Amygdala (tissue), 56 donors: ENCODE measurements around the gene PTPN4.
"Not testable (repeated sequence)": the region's sequence is repeated elsewhere in the genome, so short reads cannot be mapped to it uniquely, and the experiment has no call there.

Experiments used
- DNase-seq, 56 donors: peaks; one replicate each; lab custom pipeline; 2025; lab: John Stamatoyannopoulos, UW

Gene PTPN4

DNA sequence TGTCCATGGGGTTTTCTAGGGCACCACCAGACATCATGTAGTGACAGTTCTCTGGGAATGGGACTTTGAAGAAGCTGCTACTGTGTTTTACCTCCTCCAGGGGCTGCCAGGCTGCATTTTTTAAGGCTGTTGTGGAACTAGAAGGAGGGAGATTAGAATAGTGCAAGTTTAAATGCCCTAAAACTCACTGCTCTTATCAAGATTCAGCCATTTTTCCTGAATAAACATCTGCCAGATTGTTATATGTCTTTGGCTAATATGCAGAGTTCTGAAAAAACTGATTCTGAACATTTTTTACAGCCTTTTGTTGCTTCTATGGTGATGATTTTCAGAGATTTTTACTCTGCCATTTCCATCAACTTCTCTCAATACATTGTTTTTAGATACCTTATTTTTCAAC is 244.5 kb downstream of the PTPN4 start:
- DNase-seq, result no peak

DNA sequence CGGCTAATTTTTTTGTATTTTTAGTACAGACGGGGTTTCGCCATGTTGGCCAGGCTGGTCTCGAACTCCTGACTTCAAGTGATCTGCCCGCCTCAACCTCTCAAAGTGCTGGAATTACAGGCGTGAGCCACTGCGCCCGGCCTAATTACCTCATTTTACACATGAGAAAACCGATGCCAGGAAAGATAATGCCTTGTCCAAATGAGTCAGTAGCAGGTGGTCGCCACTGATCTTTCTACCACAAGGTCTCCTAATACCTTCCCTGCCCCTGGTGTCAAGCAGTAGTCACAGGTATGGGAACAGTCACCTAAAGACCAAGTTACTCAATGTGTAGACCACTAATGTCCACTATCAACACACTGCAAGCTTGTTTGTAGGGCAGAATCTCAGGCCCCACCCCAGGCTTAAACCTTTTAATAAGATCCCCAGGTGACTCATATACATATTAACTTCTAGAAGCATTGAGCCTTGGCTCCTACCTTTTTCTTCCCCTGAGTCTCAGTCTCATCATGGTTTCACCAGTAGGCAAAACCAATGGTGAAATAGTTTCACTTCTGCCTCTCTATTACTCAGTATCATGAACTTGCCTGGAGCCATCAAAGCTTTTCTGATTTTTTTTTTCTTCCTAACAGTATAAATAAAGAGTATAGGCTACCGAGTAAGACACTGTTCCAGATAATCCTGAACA is 246.3 kb downstream of the PTPN4 start:
- no peak for DNase-seq

DNA sequence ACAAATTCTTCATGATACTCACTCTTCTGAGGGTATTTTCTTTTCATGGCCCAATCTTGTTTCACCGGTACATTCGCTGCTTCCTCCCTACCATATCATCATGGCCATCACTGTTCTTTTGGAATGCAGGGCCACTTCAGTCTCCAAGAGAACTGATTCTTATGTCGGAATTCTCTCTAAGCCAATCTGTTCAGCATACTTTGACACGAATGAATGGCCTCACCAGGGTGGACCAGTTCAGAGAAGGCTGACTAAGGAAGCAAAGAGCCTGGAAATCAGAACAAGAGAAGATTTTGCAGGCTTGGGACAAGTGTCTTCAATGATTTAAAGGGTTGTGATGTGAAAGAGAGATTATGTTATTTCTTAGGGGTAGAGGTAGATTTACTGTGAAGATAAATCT is 248.1 kb downstream of the PTPN4 start:
- DNase-seq, result no peak

DNA sequence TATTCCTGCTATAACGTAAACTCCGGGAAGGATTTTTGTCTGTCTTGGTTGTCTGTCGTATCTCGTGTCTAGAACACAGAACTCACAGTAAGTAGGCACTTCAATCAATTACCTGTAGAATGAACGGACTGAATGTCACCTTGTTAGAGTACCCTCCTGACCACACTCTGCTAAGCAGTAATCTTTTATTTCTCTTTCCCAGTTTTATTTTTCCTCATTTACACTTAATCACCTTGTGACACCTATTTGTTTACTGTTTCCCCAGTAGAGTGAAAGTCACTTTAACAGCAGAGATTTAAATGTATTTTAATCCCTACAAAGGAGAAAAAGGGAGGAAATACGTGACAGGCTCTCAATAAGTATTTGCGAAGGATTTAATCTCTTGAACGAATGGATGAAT is 252.6 kb downstream of the PTPN4 start:
- DNase-seq, result no peak

DNA sequence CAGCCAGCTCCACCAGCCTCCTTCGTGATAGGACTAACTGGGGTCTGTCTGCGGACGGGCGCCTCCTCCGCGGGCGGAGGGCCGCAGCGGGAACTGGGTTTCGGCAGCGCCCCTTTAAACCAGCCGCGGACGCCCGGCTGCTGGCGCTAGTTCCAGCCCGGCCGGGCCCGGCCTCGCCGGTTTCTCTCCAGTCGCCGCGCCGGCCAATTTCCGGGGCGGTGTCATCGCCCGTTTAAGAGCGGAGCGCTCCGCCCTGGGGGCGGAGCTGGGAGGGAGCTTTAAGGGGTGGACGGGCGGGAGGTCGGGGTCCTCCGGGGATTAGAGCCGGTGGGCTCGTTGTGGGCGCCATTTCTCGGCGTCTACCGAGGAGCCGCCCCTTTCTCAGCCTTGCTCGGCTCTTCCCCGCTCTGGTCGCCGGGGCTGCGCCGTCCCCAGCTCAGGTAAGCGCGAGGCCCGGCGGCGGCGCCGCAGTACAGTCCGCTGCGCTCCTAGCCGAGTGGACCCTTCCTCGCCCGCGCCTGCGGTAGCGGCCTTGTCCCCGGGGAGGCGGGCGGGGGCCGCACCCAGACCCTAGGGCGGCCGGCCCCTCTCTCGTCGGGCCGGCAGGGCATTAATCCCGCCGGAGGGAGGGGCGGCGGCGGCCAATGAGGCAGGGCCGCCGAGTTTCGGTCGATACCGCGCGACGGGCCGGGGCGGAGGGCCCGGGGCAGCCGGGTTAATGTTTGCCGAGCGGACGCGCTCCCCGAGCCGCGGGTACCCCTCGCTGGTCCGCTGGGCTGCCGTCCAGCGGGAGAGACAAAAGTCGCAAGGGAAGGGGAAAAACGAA is 253.3 kb downstream of the PTPN4 start, which contains the start of gene EPB41L5:
EPB41L5 (plus strand) TSS at position 307 of the 826 bp plus-strand sequence. CDS start 6,008 bp downstream, outside the sequence.
- DNase-seq, result peak in 55 of 56 donors; percentile 29 to 92 (median 81)

GRCh38 chr2:120013597-120014223 is 254.0 kb downstream of the PTPN4 start:
- DNase-seq, result peak in 5 of 56 donors; percentile 21 to 46 (median 41)

GRCh38 chr2:120014226-120014980 is 254.7 kb downstream of the PTPN4 start:
- DNase-seq, result peak in 2 of 56 donors; percentile 2 to 7

DNA sequence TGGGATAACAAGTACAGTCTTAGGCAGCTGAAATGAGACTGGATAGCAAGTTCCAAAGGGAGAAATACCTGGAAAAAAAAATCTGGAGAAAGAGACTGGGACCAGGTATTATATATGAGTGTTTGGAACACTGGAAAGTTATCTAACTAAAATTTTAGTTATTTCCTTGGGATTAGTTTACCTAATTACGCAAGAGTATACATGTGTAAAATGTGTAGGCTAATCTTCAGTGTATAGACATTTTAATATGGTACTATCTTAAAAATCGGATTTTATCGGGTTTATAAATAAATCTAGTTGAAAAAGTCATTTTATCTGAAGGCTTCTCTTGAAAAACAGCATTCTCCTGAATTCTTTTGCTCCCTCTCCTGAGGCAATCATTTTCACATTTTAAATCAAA is 257.1 kb downstream of the PTPN4 start:
- no peak for DNase-seq

GRCh38 chr2:120017201-120017600 is 257.5 kb downstream of the PTPN4 start:
- no peak for DNase-seq

DNA sequence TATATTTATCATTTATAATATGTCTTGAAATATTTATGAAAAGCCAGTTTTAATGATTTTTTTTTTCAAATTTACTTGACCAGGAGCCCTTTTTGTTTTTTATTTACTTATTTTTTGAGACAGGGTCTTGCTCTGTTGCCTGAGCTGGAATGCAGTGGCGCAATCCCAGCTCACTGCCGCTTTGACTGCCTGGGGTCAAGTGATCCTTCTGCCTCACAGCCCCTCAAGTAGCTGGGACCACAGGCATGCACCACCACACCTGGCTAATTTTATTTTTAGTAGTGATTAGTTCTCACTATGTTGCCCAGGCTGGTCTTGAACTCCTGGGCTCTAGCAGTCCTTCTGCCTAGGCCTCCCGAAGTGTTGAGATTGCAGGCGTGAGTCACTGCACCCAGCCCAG is 258.8 kb downstream of the PTPN4 start:
- no peak for DNase-seq

DNA sequence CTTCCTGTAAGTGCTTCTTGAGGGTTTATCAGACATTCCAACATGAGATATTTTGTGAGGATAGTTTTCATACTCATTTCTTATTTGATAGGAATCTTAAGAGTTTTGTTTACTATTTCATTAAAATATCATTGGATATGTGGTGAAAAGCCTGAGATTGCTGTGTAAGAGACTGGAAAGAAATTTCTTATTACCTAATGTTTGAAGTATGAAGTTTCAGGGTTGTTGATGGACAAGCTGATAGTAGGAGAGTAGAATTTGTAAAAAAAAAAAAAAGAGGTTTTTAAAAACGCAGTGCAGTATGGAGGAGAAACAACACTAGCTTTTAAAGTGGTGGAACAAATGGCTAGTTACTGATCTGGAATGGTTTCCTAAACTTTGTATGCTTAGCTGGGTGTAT is 260.8 kb downstream of the PTPN4 start:
- no peak for DNase-seq

DNA sequence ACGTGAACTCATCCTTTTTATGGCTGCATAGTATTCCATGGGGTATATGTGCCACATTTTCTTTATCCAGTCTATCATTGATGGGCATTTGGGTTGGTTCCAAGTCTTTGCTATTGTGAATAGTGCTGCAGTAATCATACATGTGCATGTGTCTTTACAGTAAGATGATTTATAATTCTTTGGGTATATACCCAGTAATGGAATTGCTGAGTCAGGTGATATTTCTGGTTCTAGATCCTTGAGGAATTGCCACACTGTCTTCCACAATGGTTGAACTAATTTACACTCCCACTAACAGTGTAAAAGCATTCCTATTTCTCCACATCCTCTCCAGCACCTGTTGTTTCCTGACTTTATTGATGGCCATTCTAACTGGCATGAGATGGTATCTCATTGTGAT is 262.8 kb downstream of the PTPN4 start:
- not testable (repeated sequence) for DNase-seq

DNA sequence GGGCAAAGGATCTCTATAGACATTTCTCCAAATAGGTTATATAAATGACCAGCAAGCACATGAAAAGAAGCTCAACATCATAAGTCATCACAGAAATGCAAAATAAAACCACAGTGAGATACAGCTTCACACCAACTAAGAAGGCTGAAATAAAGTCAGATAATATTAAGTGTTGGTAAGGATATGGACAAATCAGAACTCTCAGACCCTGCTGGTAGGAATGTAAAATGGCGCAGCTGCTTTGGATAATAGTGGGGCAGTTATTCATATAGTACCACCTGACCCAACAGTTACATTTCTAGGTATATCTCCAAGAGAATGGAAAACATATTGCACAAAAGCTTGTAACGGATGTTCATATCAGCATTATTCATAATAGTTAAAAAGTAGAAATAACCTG is 267.2 kb downstream of the PTPN4 start:
- DNase-seq, result no peak

DNA sequence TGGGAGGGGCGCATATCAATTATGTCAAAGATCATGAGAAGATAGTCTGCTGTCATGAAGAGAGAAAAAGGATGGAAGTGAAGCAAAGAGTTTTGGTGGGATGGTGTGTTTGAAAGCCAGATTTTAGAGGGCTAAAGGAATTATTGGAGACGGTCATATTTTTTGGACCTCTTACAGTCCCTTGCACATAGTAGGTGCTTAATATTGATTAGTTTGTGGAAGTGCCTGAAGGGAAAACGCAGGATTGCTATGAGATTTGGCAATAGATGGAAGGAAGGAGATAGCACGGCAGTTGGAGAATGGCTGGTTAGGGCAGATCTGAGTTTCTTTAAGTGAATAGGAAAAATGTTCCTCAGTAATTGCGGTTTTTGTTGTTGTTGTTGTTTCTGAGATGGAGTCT is 269.1 kb downstream of the PTPN4 start:
- DNase-seq, result no peak

GRCh38 chr2:120029672-120030640 is 270.2 kb downstream of the PTPN4 start:
- DNase-seq, result no peak

GRCh38 chr2:120032297-120032696 is 272.6 kb downstream of the PTPN4 start:
- DNase-seq, result no peak
